GM19238 (cell line): ENCODE measurements around the gene CLEC2A.

Source experiments
- DNase-seq: peaks from one replicate; pipeline ENCODE4 v3.0.0; 2011; ENCODE audit warnings: low spot score; ENCODE audit not compliant: insufficient read length

The CLEC2A gene

DNA sequence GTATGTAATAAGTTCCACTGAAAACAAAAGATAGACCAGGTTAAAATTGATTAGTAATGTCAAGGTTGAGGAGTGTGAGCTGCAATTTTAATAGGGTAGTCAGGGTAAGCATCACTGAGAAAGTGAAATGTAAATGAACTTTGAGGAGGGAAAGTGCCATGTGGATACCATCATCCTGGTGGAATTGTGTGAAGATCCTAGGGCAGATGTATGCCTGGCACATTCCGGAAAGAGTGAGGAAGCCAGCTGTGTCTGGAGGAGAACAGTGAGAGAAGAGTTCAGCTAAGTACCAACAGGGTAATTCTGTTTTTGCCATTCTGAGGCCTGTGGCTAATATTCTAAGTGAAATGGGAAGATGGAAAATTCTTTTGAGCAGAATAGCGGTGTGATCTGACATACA lies 2.9 kb upstream of the CLEC2A start:
- no peak for DNase-seq

DNA sequence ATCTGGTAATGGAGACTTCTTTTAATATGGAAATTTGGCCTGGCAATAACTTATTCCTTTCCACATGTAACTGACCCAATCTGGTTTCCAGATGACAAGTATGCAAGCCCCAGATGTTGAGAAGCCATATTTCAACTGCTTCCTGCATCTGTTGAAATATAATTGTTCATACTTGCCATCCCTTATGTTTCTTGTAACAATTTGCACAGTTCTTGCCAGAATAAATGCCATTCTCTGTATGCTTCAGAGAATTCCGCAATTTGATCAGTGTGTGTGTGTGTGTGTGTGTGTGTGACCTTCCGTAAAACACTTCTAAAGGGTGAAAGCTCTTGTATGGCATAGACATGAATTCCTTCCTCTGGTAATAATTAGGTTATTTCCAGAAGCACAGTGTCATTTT lies 1.8 kb upstream of the CLEC2A start:
- DNase-seq, result no peak

DNA sequence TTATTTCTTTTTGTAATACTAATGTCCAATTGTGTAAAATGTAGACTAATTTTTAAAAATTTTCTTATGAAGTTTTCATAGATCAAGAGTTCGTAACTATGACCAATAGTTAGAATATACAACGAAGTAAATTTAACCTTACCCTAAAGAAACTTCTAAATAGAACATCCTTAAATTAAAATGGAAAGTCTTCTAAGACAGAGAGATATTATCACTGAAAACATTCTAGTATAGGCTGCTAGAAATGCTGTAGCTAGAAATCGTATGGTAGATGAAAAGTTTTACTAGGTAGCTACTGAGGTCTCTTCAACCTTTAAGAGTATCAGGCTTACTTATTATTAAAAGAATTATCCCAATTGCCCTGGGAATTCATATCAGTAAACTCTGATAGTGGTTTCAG lies 925 bp downstream of the CLEC2A start:
- DNase-seq, result no peak

- no peak for DNase-seq
Measured at GRCh38 chr12:9928607-9929006, 3.6 kb downstream of the CLEC2A start.

- no peak for DNase-seq
Measured at GRCh38 chr12:9926876-9927275, 5.3 kb downstream of the CLEC2A start.

- DNase-seq, result no peak
Measured at GRCh38 chr12:9925705-9926393, 6.3 kb downstream of the CLEC2A start.

DNA sequence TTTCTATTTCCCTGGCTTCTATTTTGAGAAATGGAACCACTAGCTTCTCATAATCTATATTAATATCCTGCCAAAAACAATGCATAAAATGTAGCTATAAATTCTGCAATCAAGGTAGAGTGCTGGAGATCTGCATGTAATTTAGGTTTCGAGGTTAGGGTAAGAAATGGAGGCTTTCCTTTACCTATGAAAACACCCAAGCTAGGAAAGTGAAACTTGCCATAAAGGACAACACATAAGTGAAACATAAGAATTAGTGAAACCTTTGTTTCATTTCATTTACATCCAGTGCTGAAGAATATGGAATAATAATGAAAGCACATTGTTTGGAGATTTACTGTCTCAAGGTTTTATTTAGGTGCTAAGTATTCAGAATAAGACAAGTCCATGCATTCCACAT lies 9.7 kb downstream of the CLEC2A start:
- no peak for DNase-seq

GRCh38 chr12:9920451-9920850 lies 11.7 kb downstream of the CLEC2A start:
- no peak for DNase-seq

GRCh38 chr12:9919443-9919842 lies 12.7 kb downstream of the CLEC2A start:
- no peak for DNase-seq

- no peak for DNase-seq
Measured at GRCh38 chr12:9911708-9912107, 20.5 kb downstream of the CLEC2A start.

GRCh38 chr12:9910716-9911421 lies 21.3 kb downstream of the CLEC2A start:
- DNase-seq, result no peak

- DNase-seq, result no peak
Measured at GRCh38 chr12:9909724-9910123, 22.4 kb downstream of the CLEC2A start.

GRCh38 chr12:9908350-9908749 lies 23.8 kb downstream of the CLEC2A start:
- no peak for DNase-seq

- no peak for DNase-seq
Measured at GRCh38 chr12:9907769-9908168, 24.4 kb downstream of the CLEC2A start.

DNA sequence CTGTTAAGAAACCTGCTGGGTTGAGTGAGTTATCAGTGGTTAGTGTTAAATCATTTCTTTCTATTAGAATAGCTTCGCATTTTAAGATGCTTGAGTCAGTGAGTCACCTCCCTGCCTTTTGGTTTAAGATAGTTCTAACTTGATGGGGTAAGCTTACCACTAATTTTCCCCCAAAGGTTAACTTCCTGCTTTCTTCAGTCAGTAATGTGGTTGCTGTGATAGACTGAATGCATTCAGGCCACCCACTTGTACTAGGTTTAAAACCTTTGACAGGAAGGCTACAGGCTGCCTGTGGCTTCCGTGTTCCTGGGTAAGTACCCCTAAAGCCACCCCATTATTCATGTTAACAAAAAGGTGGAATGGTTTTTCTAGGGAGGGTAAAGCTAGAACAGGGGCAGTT lies 25.3 kb downstream of the CLEC2A start:
- no peak for DNase-seq

DNA sequence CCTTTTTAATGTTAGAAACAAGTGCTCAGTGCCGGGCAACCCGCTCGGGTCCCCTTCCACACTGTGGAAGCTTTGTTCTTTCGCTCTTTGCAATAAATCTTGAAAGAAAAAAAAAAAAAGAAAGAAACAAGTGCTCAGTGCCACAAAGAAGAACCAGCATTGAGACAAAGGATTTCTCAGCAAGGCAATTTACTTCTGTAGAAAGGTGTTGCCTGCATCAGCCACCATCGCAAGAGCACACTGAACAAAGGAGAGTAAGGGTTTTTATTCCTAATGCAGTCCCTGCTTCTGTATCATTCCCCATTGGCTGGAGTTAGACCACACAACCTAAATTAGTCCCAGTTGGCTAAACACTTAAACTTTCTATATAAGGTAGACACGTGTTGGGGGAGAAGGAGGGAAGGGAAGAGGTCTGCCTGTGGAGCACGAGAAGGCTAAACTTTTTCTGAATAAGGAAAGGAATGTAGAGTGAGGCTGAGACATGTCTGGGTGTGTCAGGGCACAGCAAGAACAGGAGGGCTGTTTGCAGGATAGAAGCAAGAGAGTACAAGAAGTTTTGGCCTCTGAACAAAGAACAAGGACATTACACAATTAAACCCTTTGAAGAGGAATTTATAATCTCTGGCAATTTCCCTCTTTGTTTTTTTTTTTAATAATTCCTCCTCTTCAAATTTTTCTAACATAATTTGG lies 29.5 kb downstream of the CLEC2A start:
- no peak for DNase-seq

DNA sequence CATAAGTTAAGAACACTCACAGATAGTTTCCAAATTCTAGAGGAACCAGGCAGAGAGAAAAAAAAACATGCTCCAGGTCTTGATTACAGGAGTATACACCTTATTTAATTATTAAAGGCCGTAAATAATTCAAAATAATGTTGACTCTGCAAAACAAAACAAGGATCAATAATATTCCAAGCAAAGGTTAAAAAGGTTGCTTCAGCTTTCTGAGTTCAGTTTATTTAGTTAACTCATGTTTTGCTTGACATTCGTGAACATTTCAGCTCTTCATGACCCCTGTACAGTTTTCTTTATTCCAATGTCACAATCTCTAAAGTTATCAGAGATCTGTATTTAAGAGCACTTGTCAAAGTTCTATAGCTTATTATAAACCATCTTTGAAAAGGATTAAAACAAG lies 31.2 kb downstream of the CLEC2A start:
- DNase-seq, result no peak

- DNase-seq, result no peak
Measured at GRCh38 chr12:9899209-9899608, 33.0 kb downstream of the CLEC2A start.

DNA sequence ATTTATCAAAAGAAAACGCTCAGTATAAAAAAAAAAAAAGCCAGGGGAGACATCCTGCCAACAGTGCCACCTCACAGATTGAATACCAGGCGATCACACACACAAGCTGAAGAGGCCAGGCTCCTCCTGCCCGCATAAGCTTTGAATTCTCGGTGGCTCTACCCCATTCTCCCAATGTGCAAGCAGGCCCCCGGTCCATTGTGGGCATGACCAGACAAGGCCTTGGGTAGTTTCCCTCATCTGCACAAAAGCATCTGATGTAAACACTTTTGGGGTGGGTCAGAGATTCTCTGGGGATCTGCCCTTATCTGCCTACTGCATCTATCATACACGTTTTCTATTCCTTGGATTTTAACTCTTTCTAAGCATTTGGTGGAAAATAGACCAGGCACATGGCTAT lies 34.6 kb downstream of the CLEC2A start:
- no peak for DNase-seq

DNA sequence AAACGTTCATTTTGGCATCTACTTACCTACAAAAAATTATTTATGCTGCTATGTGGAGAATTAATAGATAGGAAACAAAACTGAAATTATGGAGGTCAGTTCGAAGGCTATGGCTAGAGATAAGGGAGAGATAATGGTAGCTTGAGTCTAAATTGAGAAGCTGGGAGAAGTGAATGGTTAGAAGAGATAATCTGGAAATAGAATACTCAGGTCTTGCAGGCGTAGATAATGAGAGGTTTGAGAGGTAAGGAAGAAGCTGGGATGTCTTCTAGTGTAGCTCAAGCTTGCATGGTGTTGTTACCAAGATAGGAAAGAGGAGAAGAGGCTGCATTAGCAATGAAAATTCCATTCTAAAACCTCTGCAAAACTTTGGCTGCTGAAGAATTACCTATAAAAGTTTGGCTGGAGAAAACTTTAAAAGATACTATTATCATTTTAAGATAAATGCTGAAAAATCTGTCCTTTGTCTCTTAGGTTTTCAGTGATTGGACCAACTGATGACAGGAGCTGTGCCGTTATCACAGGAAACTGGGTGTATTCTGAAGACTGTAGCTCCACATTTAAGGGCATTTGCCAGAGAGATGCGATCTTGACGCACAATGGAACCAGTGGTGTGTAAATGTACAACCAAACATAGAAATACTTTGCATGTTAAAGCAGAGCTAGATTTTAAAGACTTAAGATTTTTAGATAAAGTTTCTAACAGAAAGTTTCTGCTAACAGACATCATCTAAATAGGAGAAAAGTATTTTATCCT lies 36.8 kb downstream of the CLEC2A start:
- DNase-seq, result no peak

GRCh38 chr12:9888665-9889273 lies 43.4 kb downstream of the CLEC2A start:
- no peak for DNase-seq

- DNase-seq, result no peak
Measured at GRCh38 chr12:9883175-9883574, 49.0 kb downstream of the CLEC2A start.
